H1 (cell line): ENCODE measurements around the gene SPAG4.

ENCODE experiments used
- CBX8 ChIP-seq: fragments of 300-800, 300-1000 bp; sonication (generic); IDR thresholded peaks from 2 replicates; pipeline ENCODE4 v1.7.1; 2016; ENCODE audit warnings: low read depth, low read length, borderline replicate concordance
- CTCF ChIP-seq, 3 experiments: IDR thresholded peaks; 1 replicate in 2 of 3; 2 replicates in 1 of 3; pipeline versions ENCODE4 v1.5.1 to v1.6.1; 2011; ENCODE audit warnings: low read length in 3 of 3, mild to moderate bottlenecking in 3 of 3, inconsistent platforms in 2 of 3, low read depth in 1 of 3, moderate library complexity in 1 of 3; ENCODE audit not compliant: insufficient read depth in 1 of 3; ENCODE audit errors: control extremely low read depth in 1 of 3
- EZH2 ChIP-seq: fragments of 200-600 bp; sonication (generic); IDR thresholded peaks from 2 replicates; pipeline ENCODE4 v1.7.1; 2012; ENCODE audit warnings: low read depth, mild to moderate bottlenecking, moderate library complexity, low read length, inconsistent platforms; ENCODE audit not compliant: severe bottlenecking
- KDM5A ChIP-seq: fragments of 200-600 bp; IDR thresholded peaks from 2 replicates; pipeline ENCODE4 v1.7.1; 2012; ENCODE audit warnings: mild to moderate bottlenecking, low read length, inconsistent platforms, mixed read lengths
- POLR2A ChIP-seq, 2 experiments: IDR thresholded peaks; 1 replicate in 1 of 2; 2 replicates in 1 of 2; pipeline ENCODE4 v1.6.1; 2011; ENCODE audit warnings: low read depth in 2 of 2, low read length in 2 of 2, mild to moderate bottlenecking in 2 of 2; ENCODE audit errors: control extremely low read depth in 1 of 2
- RBBP5 ChIP-seq: IDR thresholded peaks from 2 replicates; pipeline ENCODE4 v1.7.1; 2012; ENCODE audit warnings: low read depth, mild to moderate bottlenecking, inconsistent platforms, low read length, moderate library complexity, borderline replicate concordance
- SP1 ChIP-seq: IDR thresholded peaks from 2 replicates; pipeline ENCODE4 v1.6.1; 2011; ENCODE audit warnings: low read depth, low read length

- TF ChIP-seq CTCF (IDR thresholded peaks at IDR 0.05; ENCODE audit: control extremely low read depth in 1 of 3, insufficient read depth in 1 of 3, low read depth in 1 of 3, low read length in 3 of 3) (no peak), POLR2A (IDR thresholded peaks at IDR 0.05; ENCODE audit: control extremely low read depth in 1 of 2, low read depth in 2 of 2, low read length in 2 of 2) (no peak), EZH2 (no peak), SP1 (no peak), KDM5A (no peak), RBBP5 (no peak), CBX8 (no peak)
These were observed 29.2 kb downstream of the SPAG4 start for GRCh38 chr20:35644806-35645205.
